Activated T-helper 1 cell treated with anti-CD3 and anti-CD28 coated beads, Interleukin-12 subunit alpha, Interleukin-12 subunit beta, Interleukin-2, Interleukin-4 antibody, amounts not matched to agents 30 ng/mL and 10 ng/mL and 1 ng/mL, durations not matched to agents 14 hours and 24 hours and 36 hours (primary cell): ENCODE results near the gene MMP20. TPM values are rescaled to one million over a fixed set of nuclear protein-coding genes. Genes with fewer than 3 reads are reported as not detected.

Experiments
- DNase-seq: peaks from one replicate; pipeline ENCODE4 v3.0.0; 2021; ENCODE audit warnings: low spot score
- H3K27ac Mint-ChIP-seq: one replicate; pipeline ENCODE4 v1.8.0; 2021; ENCODE audit warnings: mild to moderate bottlenecking, mixed read lengths
- H3K27me3 Mint-ChIP-seq: one replicate; pipeline ENCODE4 v1.8.0; 2022; ENCODE audit warnings: mild to moderate bottlenecking, moderate library complexity, mixed read lengths; ENCODE audit not compliant: insufficient read depth
- H3K36me3 Mint-ChIP-seq: one replicate; pipeline ENCODE4 v1.8.0; 2021; ENCODE audit warnings: low read depth, mixed read lengths
- H3K4me1 Mint-ChIP-seq: one replicate; pipeline ENCODE4 v1.8.0; 2021; ENCODE audit warnings: low read depth, mixed read lengths
- H3K4me3 Mint-ChIP-seq: one replicate; pipeline ENCODE4 v1.8.0; 2021; ENCODE audit warnings: mild to moderate bottlenecking, moderate library complexity, mixed read lengths
- H3K9me3 Mint-ChIP-seq: one replicate; pipeline ENCODE4 v1.8.0; 2021; ENCODE audit warnings: mixed read lengths
- intact Hi-C: fragments of 100-400 bp; cut with micrococcal nuclease; formaldehyde crosslinking; loops from one replicate; pipeline ENCODE4 v1.15.1; 2024
- total RNA-seq: library from RNA; stranded (reverse); gene quantifications from 2 replicates; pipeline ENCODE4 v1.2.3, GENCODE V29; 2022

MMP20 gene
- total RNA-seq, 1 donor from 2014 or later: not detected

- H3K4me3 Mint-ChIP-seq: no peak overlapping the region
- no peaks in the 10 kb centered on the region for H3K9me3 Mint-ChIP-seq
- H3K36me3 Mint-ChIP-seq: no peaks in the 10 kb centered on the region
- intact Hi-C loops: no loop called here
- no peak for DNase-seq
- H3K4me1 Mint-ChIP-seq: peaks cover 16% of the 10 kb centered on the region
- no peak overlapping the region for H3K27ac Mint-ChIP-seq
- H3K27me3 Mint-ChIP-seq: peaks cover 7% of the 10 kb centered on the region
Measured at GRCh38 chr11:102615894-102616432, 9.2 kb downstream of the MMP20 start.

GRCh38 chr11:102615077-102615893 lies 9.8 kb downstream of the MMP20 start:
- no peaks in the 10 kb centered on the region for H3K36me3 Mint-ChIP-seq
- H3K9me3 Mint-ChIP-seq: no peaks in the 10 kb centered on the region
- H3K4me1 Mint-ChIP-seq: peaks cover 21% of the 10 kb centered on the region
- no peak for DNase-seq
- no peak overlapping the region for H3K27ac Mint-ChIP-seq
- peaks cover 4% of the 10 kb centered on the region for H3K27me3 Mint-ChIP-seq
- intact Hi-C loops: no loop called here
- H3K4me3 Mint-ChIP-seq: no peak overlapping the region

GRCh38 chr11:102614485-102614884 lies 10.6 kb downstream of the MMP20 start:
- Mint-ChIP-seq H3K9me3 (no peaks in the 10 kb centered on the region), H3K4me1 (peaks cover 26% of the 10 kb centered on the region), H3K27ac (no peak overlapping the region), H3K36me3 (no peaks in the 10 kb centered on the region), H3K4me3 (no peak overlapping the region), H3K27me3 (peaks cover 4% of the 10 kb centered on the region)
- DNase-seq: no peak
- intact Hi-C loops: loop anchor here (5.0 kb wide), 3 partner anchors 52 to 347 kb away; partner anchors contain the start of gene TMEM123

- Mint-ChIP-seq H3K27me3 (peaks cover 4% of the 10 kb centered on the region), H3K9me3 (no peaks in the 10 kb centered on the region), H3K4me1 (peaks cover 26% of the 10 kb centered on the region), H3K27ac (no peak overlapping the region), H3K4me3 (no peak overlapping the region), H3K36me3 (no peaks in the 10 kb centered on the region)
- no peak for DNase-seq
- intact Hi-C loops: loop anchor here (5.0 kb wide), 3 partner anchors 52 to 347 kb away; partner anchors contain the start of gene TMEM123
Measured at GRCh38 chr11:102614031-102614430, 11.1 kb downstream of the MMP20 start.

GRCh38 chr11:102613450-102613849 lies 11.7 kb downstream of the MMP20 start:
- Mint-ChIP-seq H3K9me3 (no peaks in the 10 kb centered on the region), H3K27ac (no peak overlapping the region), H3K36me3 (no peaks in the 10 kb centered on the region), H3K4me1 (peaks cover 26% of the 10 kb centered on the region), H3K4me3 (no peak overlapping the region), H3K27me3 (peaks cover 4% of the 10 kb centered on the region)
- intact Hi-C loops: loop anchor here (1.0 to 5.0 kb wide), 10 partner anchors 51 to 346 kb away; partner anchors contain the start of gene TMEM123
- no peak for DNase-seq

GRCh38 chr11:102611291-102611690 lies 13.8 kb downstream of the MMP20 start:
- peaks cover 4% of the 10 kb centered on the region for H3K27me3 Mint-ChIP-seq
- intact Hi-C loops: loop anchor here (1.0 to 5.0 kb wide), 5 partner anchors 12 to 344 kb away; partner anchors contain the start of gene TMEM123

GRCh38 chr11:102610200-102610599 lies 14.9 kb downstream of the MMP20 start:
- intact Hi-C loops: loop anchor here (5.0 kb wide), 3 partner anchors 48 to 343 kb away; partner anchors contain the start of gene TMEM123
- no peak overlapping the region for H3K4me3 Mint-ChIP-seq
- no peaks in the 10 kb centered on the region for H3K9me3 Mint-ChIP-seq
- H3K4me1 Mint-ChIP-seq: peaks cover 26% of the 10 kb centered on the region
- no peaks in the 10 kb centered on the region for H3K27me3 Mint-ChIP-seq
- H3K36me3 Mint-ChIP-seq: no peaks in the 10 kb centered on the region
- H3K27ac Mint-ChIP-seq: no peak overlapping the region
- DNase-seq: no peak

More at GRCh38 chr11:102611291-102611690, 13.8 kb downstream of the MMP20 start:
- DNase-seq: no peak
- no peaks in the 10 kb centered on the region for H3K9me3 Mint-ChIP-seq
- no peak overlapping the region for H3K27ac Mint-ChIP-seq
- no peak overlapping the region for H3K4me3 Mint-ChIP-seq
- H3K4me1 Mint-ChIP-seq: peaks cover 26% of the 10 kb centered on the region
- H3K36me3 Mint-ChIP-seq: no peaks in the 10 kb centered on the region

GRCh38 chr11:102608699-102609098 lies 16.4 kb downstream of the MMP20 start:
- Mint-ChIP-seq H3K27ac (no peak overlapping the region), H3K4me1 (peaks cover 26% of the 10 kb centered on the region), H3K27me3 (no peaks in the 10 kb centered on the region), H3K4me3 (no peak overlapping the region), H3K36me3 (no peaks in the 10 kb centered on the region), H3K9me3 (no peaks in the 10 kb centered on the region)
- no peak for DNase-seq
- intact Hi-C loops: no loop called here

GRCh38 chr11:102604875-102605274 lies 20.3 kb downstream of the MMP20 start:
- no peaks in the 10 kb centered on the region for H3K27me3 Mint-ChIP-seq
- H3K4me1 Mint-ChIP-seq: peaks cover 26% of the 10 kb centered on the region
- H3K9me3 Mint-ChIP-seq: no peaks in the 10 kb centered on the region
- intact Hi-C loops: no loop called here
- no peak overlapping the region for H3K27ac Mint-ChIP-seq
- no peak for DNase-seq
- no peaks in the 10 kb centered on the region for H3K36me3 Mint-ChIP-seq
- no peak overlapping the region for H3K4me3 Mint-ChIP-seq

- Mint-ChIP-seq H3K27ac (no peak overlapping the region), H3K4me3 (no peak overlapping the region), H3K9me3 (no peaks in the 10 kb centered on the region), H3K27me3 (no peaks in the 10 kb centered on the region), H3K4me1 (peaks cover 34% of the 10 kb centered on the region), H3K36me3 (no peaks in the 10 kb centered on the region)
- intact Hi-C loops: no loop called here
- DNase-seq: no peak
Measured at GRCh38 chr11:102604011-102604410, 21.1 kb downstream of the MMP20 start.

GRCh38 chr11:102603576-102603975 lies 21.6 kb downstream of the MMP20 start:
- no peak for DNase-seq
- Mint-ChIP-seq H3K36me3 (no peaks in the 10 kb centered on the region), H3K4me1 (peaks cover 39% of the 10 kb centered on the region), H3K27ac (no peak overlapping the region), H3K4me3 (no peak overlapping the region), H3K27me3 (no peaks in the 10 kb centered on the region), H3K9me3 (no peaks in the 10 kb centered on the region)
- intact Hi-C loops: no loop called here

- H3K27ac Mint-ChIP-seq: no peak overlapping the region
- no peak for DNase-seq
- H3K9me3 Mint-ChIP-seq: no peaks in the 10 kb centered on the region
- H3K27me3 Mint-ChIP-seq: no peaks in the 10 kb centered on the region
- no peaks in the 10 kb centered on the region for H3K36me3 Mint-ChIP-seq
- H3K4me1 Mint-ChIP-seq: peaks cover 42% of the 10 kb centered on the region
- intact Hi-C loops: no loop called here
- no peak overlapping the region for H3K4me3 Mint-ChIP-seq
Measured at GRCh38 chr11:102603091-102603490, 22.0 kb downstream of the MMP20 start.

- Mint-ChIP-seq H3K9me3 (no peaks in the 10 kb centered on the region), H3K27me3 (no peaks in the 10 kb centered on the region), H3K27ac (peak overlapping the region; percentile 34), H3K36me3 (no peaks in the 10 kb centered on the region), H3K4me3 (no peak overlapping the region), H3K4me1 (peaks cover 47% of the 10 kb centered on the region)
- intact Hi-C loops: no loop called here
- DNase-seq: no peak
Measured at GRCh38 chr11:102600666-102601065, 24.5 kb downstream of the MMP20 start.
